Activated naive CD4-positive, alpha-beta T cell treated with anti-CD3 and anti-CD28 coated beads, Interleukin-2, amount 50 U/mL, for 24 hours (primary cell): ENCODE measurements around the gene HMMR.
A peak's percentile ranks its signal among the peaks of the same experiment; 100 is the strongest.
"Not testable (repeated sequence)": the region's sequence is repeated elsewhere in the genome, so short reads cannot be mapped to it uniquely, and the experiment has no call there.

Source experiments
- H3K27ac Mint-ChIP-seq: one replicate; pipeline ENCODE4 v1.8.0; 2021; ENCODE audit warnings: mild to moderate bottlenecking, mixed read lengths
- H3K27me3 Mint-ChIP-seq: one replicate; pipeline ENCODE4 v1.8.0; 2021; ENCODE audit warnings: mixed read lengths
- H3K36me3 Mint-ChIP-seq: one replicate; pipeline ENCODE4 v1.8.0; 2021; ENCODE audit warnings: mixed read lengths
- H3K4me1 Mint-ChIP-seq: one replicate; pipeline ENCODE4 v1.8.0; 2021; ENCODE audit warnings: mixed read lengths
- H3K4me3 Mint-ChIP-seq: one replicate; pipeline ENCODE4 v1.8.0; 2021; ENCODE audit warnings: mild to moderate bottlenecking, mixed read lengths
- H3K9me3 Mint-ChIP-seq: one replicate; pipeline ENCODE4 v1.8.0; 2021; ENCODE audit warnings: mixed read lengths

The HMMR gene

GRCh38 chr5:163448491-163448890 is 11.9 kb upstream of the HMMR start:
- Mint-ChIP-seq H3K36me3 (peaks cover 14% of the 10 kb centered on the region), H3K9me3 (no peaks in the 10 kb centered on the region), H3K4me1 (peaks cover 18% of the 10 kb centered on the region), H3K27me3 (no peaks in the 10 kb centered on the region), H3K4me3 (no peak overlapping the region), H3K27ac (no peak overlapping the region)

DNA sequence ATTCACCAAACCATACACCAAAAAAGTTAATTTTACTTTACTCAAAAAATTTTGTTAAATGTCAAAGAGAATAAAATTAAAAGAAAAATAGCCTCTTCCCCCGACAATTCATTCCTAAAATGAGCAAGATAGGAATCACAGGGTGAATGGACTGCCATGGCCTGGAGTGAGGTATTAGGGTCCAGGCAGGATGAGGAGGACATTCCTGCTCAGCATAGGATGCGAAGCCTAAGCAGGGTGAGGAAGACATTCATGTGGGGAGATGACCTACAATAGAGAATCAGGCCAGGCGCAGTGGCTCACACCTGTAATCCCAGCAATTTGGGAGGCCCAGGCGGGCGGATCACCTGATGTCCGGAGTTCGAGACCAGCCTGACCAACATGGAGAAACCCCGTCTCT is 8.9 kb upstream of the HMMR start:
- H3K36me3 Mint-ChIP-seq: peaks cover 26% of the 10 kb centered on the region
- no peak overlapping the region for H3K4me3 Mint-ChIP-seq
- no peak overlapping the region for H3K27ac Mint-ChIP-seq
- no peaks in the 10 kb centered on the region for H3K27me3 Mint-ChIP-seq
- H3K4me1 Mint-ChIP-seq: peaks cover 35% of the 10 kb centered on the region
- H3K9me3 Mint-ChIP-seq: no peaks in the 10 kb centered on the region

DNA sequence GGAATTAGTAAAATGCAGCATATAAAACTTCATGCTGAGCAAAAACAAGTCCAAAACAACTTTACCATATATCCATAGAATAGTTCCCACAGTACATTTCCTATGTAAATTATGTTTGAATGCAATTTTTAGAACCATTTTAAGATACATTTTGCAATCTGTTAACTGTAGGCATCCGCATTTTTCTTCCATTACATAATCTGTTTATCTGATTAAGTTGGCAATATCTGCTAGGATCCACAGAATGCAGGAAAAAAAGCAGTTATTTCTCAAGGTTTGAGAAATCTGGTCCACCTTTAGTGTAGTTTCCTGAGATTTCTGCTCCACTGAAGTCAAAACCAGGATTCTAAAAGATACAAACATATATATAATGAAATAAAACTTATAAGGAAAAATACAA is 6.7 kb upstream of the HMMR start:
- no peaks in the 10 kb centered on the region for H3K27me3 Mint-ChIP-seq
- H3K4me1 Mint-ChIP-seq: peaks cover 34% of the 10 kb centered on the region
- H3K9me3 Mint-ChIP-seq: no peaks in the 10 kb centered on the region
- H3K4me3 Mint-ChIP-seq: no peak overlapping the region
- H3K36me3 Mint-ChIP-seq: peaks cover 15% of the 10 kb centered on the region
- no peak overlapping the region for H3K27ac Mint-ChIP-seq

GRCh38 chr5:163455406-163455805 is 5.0 kb upstream of the HMMR start:
- not testable (repeated sequence) for H3K4me3 Mint-ChIP-seq, H3K9me3 Mint-ChIP-seq, H3K27ac Mint-ChIP-seq, H3K27me3 Mint-ChIP-seq
- peaks cover 39% of the 10 kb centered on the region for H3K4me1 Mint-ChIP-seq
- peaks cover 15% of the 10 kb centered on the region for H3K36me3 Mint-ChIP-seq

DNA sequence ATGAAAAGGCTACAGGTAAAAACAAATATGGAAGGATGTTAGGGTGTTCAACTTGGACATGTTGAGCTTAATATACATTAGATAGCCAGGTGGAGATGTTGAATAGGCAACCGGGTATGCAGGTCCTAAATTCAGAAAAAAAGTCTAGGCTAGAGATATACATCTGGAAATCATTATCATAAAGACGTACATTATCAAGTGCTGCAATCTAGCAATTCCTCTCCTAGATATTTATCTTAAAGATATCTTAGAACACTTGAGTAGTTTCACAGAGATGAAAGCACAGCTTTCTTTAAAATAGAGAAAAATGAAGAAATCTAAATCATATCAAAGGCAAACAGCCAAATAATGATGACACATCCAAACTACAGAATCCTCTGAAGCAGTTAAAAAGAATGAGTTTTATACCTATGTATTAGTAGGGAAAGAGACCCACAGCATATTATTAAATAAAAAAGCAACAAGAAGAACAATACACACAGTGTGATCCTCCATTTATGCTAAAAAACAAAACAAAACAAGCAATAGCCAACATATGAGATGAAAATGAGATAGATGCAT is 4.3 kb upstream of the HMMR start:
- H3K27ac Mint-ChIP-seq: no peak overlapping the region
- no peaks in the 10 kb centered on the region for H3K9me3 Mint-ChIP-seq
- no peaks in the 10 kb centered on the region for H3K27me3 Mint-ChIP-seq
- no peak overlapping the region for H3K4me3 Mint-ChIP-seq
- peaks cover 44% of the 10 kb centered on the region for H3K4me1 Mint-ChIP-seq
- peaks cover 14% of the 10 kb centered on the region for H3K36me3 Mint-ChIP-seq

GRCh38 chr5:163456840-163457239 is 3.6 kb upstream of the HMMR start:
- no peaks in the 10 kb centered on the region for H3K27me3 Mint-ChIP-seq
- H3K9me3 Mint-ChIP-seq: no peaks in the 10 kb centered on the region
- peak overlapping the region; percentile 43 for H3K27ac Mint-ChIP-seq
- peaks cover 48% of the 10 kb centered on the region for H3K4me1 Mint-ChIP-seq
- peaks cover 14% of the 10 kb centered on the region for H3K36me3 Mint-ChIP-seq
- peak overlapping the region; percentile 11 for H3K4me3 Mint-ChIP-seq

GRCh38 chr5:163458778-163459385 is 1.6 kb upstream of the HMMR start:
- Mint-ChIP-seq H3K27me3 (no peaks in the 10 kb centered on the region), H3K9me3 (no peaks in the 10 kb centered on the region), H3K4me3 (peak overlapping the region; percentile 98), H3K4me1 (peaks cover 62% of the 10 kb centered on the region), H3K36me3 (peaks cover 12% of the 10 kb centered on the region), H3K27ac (peak overlapping the region; percentile 99)

DNA sequence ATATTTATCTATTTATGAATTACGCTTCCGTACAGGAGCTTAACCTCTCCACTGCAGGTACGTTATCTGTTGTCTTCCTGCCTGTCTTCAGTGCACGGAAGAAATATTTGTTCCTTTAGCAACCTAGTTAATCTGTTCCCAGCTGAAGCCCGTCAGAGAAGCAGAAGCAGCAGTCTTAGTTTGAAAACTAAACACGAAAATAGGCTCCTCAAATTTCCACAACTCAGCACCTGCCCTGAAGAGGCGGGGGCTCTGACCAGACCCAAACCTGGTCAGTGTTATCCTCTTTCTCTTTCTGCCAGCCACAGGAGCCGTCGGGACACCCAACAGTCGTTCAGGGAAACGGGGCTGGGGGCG is 992 bp upstream of the HMMR start:
- Mint-ChIP-seq H3K4me1 (peaks cover 62% of the 10 kb centered on the region), H3K36me3 (peaks cover 12% of the 10 kb centered on the region), H3K4me3 (peak overlapping the region; percentile 98), H3K27me3 (no peaks in the 10 kb centered on the region), H3K27ac (peak overlapping the region; percentile 99), H3K9me3 (no peaks in the 10 kb centered on the region)

GRCh38 chr5:163459819-163460561 is 442 bp upstream of the HMMR start, which contains the start of gene NUDCD2:
TSS of gene NUDCD2 (minus strand) at chr5:163460102. CDS start at chr5:163460050, 52 bp downstream.
- H3K27ac Mint-ChIP-seq: peak within 1 kb of the TSS; percentile 99
- peaks cover 8% of the 10 kb centered on the region for H3K36me3 Mint-ChIP-seq
- H3K4me1 Mint-ChIP-seq: peaks cover 58% of the 10 kb centered on the region
- peak within 1 kb of the TSS; percentile 98 for H3K4me3 Mint-ChIP-seq
- H3K9me3 Mint-ChIP-seq: no peaks in the 10 kb centered on the region
- no peaks in the 10 kb centered on the region for H3K27me3 Mint-ChIP-seq

DNA sequence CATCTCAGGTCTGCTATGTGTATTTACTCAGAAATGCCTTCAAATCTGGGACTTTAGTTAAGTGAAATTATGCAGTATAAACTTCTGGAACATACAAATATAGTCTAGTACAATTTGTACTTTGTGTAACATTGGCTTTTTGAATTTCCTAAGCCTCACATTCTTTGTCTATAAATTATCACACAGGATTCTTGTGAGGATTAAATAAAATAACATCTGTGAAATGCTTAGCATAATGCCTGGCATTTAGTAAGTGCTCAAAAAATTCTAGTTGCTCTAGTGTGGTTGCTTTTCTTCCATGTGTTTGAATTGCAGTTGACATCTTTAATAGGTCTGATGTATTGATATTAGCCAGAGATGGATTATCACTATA is 2.6 kb downstream of the HMMR start:
- Mint-ChIP-seq H3K4me3 (no peak overlapping the region), H3K27me3 (no peaks in the 10 kb centered on the region), H3K36me3 (no peaks in the 10 kb centered on the region), H3K9me3 (no peaks in the 10 kb centered on the region), H3K27ac (no peak overlapping the region), H3K4me1 (peaks cover 36% of the 10 kb centered on the region)

- Mint-ChIP-seq H3K4me1 (peaks cover 10% of the 10 kb centered on the region), H3K4me3 (no peak overlapping the region), H3K36me3 (no peaks in the 10 kb centered on the region), H3K27ac (no peak overlapping the region), H3K27me3 (no peaks in the 10 kb centered on the region), H3K9me3 (no peaks in the 10 kb centered on the region)
These were observed 7.2 kb downstream of the HMMR start for GRCh38 chr5:163467682-163468081.

GRCh38 chr5:163473635-163474243 is 13.3 kb downstream of the HMMR start:
- Mint-ChIP-seq H3K27me3 (no peaks in the 10 kb centered on the region), H3K27ac (no peak overlapping the region), H3K9me3 (no peaks in the 10 kb centered on the region), H3K4me3 (no peak overlapping the region), H3K4me1 (peaks cover 5% of the 10 kb centered on the region), H3K36me3 (no peaks in the 10 kb centered on the region)

- Mint-ChIP-seq H3K27me3 (no peaks in the 10 kb centered on the region), H3K4me3 (no peak overlapping the region), H3K27ac (no peak overlapping the region), H3K9me3 (no peaks in the 10 kb centered on the region), H3K36me3 (no peaks in the 10 kb centered on the region), H3K4me1 (peaks cover 5% of the 10 kb centered on the region)
These were observed 15.0 kb downstream of the HMMR start for GRCh38 chr5:163475411-163475810.

GRCh38 chr5:163478126-163478981 is 17.9 kb downstream of the HMMR start:
- H3K4me3 Mint-ChIP-seq: no peak overlapping the region
- H3K36me3 Mint-ChIP-seq: no peaks in the 10 kb centered on the region
- H3K9me3 Mint-ChIP-seq: no peaks in the 10 kb centered on the region
- peak overlapping the region; percentile 14 for H3K27ac Mint-ChIP-seq
- no peaks in the 10 kb centered on the region for H3K27me3 Mint-ChIP-seq
- H3K4me1 Mint-ChIP-seq: peaks cover 5% of the 10 kb centered on the region

DNA sequence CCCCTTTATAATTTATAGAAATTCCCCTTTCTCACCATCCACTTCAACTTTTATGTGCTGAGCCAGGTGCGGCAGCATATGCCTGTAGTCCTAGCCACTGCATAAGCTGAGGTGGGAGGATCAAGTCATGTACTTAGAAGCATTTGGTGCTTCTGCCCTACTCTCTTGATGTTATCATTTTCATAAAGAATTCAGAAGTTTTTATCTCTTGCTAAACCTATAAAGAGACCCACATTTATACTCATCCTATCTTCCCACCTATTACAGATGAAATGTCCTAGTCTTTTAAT is 18.5 kb downstream of the HMMR start:
- no peaks in the 10 kb centered on the region for H3K36me3 Mint-ChIP-seq
- no peak overlapping the region for H3K4me3 Mint-ChIP-seq
- peaks cover 5% of the 10 kb centered on the region for H3K4me1 Mint-ChIP-seq
- H3K27ac Mint-ChIP-seq: no peak overlapping the region
- no peaks in the 10 kb centered on the region for H3K27me3 Mint-ChIP-seq
- H3K9me3 Mint-ChIP-seq: no peaks in the 10 kb centered on the region
